ENCODE measurements around the gene SNRPA.
"Not testable (repeated sequence)": the region's sequence is repeated elsewhere in the genome, so short reads cannot be mapped to it uniquely, and the experiment has no call there.

Gene SNRPA

DNA sequence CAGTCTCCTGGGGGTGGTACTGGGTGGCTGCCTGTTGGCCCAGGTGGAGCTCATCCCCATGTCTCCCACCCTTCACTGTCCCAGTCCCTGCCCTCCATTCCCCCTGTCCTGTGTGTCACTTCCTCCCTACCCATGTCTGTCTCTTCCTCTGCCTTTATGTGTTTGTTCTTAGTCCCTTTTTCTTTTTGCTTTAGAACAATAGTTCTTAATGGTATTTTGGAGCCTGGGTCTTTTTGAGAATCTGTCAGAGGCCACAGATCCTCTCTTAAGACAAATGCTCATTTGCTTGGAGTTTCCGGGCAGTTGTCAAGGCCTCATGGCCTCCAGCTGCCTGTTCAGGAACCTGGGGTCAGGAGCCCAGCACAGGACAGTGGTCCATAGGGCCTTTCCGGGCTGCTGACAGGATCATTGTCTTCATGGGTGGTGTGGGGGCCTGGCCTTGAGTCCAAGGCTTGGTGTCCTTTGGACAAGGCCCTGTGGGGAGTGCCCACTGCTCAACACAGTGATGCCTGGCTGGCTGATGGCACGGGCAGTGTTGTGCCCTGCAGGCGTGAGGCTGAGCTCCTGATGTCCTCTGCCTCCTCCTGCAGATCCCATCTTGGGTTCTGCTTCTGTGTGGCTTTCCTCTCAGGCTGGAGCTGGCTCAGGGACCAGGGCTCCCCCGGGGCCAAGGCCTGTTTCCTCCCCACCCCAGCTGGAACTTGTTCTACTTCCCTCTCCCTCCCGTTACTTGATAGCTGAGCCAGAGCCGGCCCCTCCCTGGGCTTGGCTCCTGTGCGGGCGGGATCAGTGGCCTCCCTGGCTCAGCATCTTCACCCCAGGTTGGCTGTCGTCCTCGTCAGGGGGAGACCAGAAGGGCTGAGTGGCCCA lies 51.5 kb downstream of the SNRPA start:
- DNase-seq: no peak

DNA sequence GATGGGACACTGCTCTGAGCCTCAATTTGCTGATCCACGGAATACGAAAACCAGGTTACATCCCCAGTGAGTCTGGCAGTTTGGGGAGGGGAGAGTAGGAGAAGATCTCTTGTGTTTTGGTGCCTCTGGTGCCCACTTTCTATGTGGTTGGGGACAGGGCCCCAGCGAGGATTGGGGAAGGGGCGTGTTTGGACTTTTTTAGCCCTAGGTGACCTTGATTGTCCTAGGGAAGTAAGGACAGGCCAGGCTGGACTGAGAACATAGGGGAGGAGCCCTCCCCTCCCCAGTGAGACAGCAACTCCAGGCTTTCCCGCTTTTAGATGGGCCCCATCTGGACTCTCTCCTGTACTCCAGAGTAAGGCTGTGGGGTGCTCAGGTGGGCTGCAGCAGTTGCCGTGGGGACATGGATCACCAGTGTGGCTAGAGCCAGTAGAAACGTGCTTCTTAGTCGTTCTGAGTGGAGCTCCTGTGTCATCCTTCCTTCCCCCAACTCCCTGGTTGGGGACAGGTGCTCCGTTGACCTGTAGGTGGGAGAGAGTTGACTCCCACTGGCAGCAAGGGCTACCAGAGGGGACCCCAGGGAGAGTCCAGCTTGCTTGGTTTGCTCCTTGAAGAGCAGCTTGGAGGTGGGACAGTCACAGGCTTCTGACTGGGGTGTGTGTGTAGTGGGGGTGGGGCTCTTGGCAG lies 52.3 kb downstream of the SNRPA start:
- no peak for DNase-seq

DNA sequence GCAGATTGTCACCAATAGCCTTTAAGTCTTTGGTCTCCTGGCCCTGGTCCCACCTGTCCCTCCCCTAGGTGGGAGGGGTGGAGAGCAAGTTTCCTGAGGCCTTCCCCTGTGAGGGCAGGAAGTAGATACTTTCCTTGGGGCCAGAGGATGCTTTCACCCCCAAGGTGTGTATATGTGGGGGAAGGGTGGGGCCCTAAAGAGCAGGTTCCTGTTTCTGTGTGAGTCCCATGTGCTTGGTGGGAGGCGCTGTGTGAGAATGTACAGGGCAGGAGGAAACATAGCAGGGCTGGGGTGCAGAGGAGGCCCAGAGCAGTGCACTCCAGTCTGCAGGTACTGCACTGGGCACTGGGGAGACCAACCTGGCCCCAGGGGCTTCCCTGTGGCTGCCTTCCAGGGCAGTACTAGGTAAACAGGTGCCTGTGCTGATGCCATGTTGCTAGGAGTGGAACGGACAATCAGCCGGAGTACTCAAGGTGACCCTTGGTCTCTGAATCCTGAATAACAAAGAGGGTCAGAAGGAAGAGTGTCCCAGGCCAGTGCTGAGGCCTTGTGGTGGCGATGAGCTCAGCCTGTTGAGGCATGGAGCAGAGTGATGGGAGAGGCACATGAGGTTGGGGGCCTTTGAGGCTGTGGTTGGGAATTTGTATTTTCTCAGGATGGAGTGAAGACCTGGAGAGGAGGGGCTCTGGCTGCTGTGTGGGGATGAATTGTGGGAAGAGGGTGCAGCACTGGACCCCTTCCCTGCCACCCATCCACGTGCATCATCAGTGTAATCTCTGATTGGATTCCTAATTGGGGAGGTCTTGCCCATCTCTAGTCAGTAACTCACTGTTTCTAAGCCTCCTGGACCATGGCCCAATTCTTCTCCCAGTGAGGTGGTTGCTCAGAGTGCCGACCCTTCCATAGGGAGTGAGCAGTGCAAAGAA lies 53.1 kb downstream of the SNRPA start:
- DNase-seq: no peak

DNA sequence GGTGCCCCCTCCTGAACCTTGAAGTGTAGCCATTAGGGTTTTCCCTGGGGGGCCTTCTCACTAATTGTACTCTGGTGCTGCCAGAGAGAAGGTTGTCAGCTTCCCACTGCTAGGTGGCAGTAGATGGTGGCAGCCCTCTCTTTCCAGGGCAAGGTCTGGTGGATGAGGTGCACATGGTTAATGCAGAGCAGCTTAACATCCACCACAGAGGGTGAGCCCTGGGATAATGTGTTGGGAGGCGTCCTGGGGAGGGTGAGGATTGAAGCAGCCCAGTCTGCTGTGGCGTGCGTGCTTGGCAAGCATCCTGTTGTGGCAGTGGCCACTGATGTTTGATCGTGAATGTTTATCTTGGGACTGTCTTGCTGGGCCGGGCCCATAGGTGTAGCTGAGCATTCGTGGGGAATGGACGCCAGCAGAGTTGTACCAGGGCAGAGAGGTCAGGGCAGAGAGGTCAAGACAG lies 53.8 kb downstream of the SNRPA start:
- no peak for DNase-seq

DNA sequence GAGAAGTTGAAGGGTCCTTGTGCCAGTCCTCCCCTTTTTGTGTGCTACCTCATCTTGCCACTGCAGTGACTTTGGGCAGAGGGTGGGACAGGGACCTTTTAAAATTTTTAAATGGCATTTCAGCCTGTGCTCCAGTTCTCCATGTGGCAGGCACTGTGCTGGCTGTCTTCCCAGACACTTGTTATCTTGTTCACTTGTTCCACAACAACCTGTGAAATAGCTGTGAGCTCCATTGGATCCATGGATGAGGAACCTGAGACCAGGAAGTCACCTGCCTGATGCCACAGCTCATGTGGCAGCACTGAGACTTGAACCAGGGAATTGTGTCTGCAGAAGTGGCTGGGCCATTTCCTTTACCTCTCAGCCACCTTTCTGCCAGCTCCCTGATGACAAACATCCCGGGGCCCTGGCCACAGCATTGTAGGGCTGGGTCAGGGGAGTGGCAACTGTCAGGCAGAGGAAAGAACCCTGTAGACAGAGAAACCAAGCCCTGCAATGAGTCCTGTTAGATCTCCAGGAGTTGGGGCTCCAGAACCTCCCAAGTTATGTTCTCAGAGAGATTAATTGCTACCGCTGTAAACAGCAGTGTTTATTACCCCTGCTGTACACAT lies 54.4 kb downstream of the SNRPA start:
- no peak for DNase-seq

DNA sequence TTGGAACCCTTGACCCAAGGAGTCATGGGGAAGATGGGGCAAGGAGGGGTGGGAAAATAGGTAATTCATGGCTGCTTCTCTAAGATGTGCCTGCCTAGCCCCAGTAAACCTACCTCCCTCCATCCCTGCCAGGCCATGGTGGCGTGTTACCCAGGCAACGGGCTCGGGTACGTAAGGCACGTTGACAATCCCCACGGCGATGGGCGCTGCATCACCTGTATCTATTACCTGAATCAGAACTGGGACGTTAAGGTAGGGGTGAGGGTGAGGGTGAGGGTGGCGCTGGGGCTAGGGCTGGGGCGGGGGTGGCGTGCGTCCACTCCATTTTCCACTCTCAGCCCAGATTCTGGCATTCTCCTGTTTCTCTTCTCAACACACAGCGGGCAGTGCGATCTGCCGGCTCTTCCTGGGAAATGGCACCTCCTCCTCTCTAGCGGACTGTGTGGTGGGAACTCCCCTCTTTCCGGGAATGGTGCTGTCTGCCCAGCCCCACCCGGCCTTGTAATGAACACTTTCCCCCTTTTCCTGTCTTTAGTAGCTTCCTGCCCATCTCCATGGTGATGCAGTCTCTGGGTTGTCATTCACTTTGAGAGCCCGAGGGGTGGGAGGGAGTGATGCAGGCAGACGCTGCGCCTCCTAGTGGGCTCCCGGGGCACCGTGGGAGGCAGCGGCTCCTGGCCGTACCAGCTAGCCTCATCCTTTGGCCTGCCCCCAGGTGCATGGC lies 55.6 kb downstream of the SNRPA start:
- DNase-seq: peak; percentile 98

DNA sequence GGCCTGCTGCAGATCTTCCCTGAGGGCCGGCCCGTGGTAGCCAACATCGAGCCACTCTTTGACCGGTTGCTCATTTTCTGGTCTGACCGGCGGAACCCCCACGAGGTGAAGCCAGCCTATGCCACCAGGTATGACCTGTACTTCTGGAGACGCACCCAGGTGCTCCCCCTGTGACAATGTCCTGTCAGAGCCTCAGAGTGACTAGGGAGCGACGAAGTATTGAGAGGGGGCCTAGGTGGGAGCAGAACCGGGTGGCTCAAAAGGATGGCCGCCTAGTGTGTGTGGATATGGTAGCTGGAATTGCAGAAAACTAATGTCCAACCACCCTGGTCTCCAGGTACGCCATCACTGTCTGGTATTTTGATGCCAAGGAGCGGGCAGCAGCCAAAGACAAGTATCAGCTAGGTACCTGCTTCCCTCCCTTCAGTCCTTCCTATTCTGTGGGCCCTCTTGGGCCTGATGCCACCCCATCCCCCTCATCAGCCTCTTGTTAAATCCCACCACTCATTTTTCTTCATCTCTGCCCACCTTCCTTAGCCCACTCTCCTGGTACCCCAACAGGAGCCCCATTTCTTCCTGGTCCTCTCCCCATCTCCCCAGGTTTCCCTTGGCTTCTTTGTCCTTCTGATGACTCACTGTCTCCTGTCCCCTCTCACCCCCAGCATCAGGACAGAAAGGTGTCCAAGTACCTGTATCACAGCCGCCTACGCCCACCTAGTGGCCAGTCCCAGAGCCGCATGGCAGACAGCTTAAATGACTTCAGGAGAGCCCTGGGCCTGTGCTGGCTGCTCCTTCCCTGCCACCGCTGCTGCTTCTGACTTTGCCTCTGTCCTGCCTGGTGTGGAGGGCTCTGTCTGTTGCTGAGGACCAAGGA lies 56.4 kb downstream of the SNRPA start:
- no peak for DNase-seq

DNA sequence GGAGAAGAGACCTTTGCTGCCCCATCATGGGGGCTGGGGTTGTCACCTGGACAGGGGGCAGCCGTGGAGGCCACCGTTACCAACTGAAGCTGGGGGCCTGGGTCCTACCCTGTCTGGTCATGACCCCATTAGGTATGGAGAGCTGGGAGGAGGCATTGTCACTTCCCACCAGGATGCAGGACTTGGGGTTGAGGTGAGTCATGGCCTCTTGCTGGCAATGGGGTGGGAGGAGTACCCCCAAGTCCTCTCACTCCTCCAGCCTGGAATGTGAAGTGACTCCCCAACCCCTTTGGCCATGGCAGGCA lies 57.0 kb downstream of the SNRPA start:
- DNase-seq: no peak

DNA sequence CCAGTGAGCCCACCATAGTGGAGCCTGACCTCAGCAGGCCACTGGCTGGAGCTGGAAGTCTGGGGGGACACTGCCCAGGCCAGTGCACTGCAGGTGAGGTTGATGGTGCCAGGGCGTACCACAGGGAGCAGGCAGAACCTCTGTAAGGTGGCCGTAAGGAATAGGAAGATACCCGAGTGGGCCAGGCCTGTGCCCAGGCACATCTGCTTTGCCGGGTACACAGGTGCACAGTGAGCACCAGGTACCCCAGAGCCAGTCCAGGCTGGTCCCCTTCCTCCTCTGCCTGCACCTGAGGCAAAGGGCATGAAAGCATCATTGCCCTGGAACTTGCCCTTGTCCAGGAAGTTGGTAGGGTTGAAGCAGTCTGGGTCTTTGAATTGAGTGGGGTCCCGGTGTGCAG lies 57.5 kb downstream of the SNRPA start:
- no peak for DNase-seq

DNA sequence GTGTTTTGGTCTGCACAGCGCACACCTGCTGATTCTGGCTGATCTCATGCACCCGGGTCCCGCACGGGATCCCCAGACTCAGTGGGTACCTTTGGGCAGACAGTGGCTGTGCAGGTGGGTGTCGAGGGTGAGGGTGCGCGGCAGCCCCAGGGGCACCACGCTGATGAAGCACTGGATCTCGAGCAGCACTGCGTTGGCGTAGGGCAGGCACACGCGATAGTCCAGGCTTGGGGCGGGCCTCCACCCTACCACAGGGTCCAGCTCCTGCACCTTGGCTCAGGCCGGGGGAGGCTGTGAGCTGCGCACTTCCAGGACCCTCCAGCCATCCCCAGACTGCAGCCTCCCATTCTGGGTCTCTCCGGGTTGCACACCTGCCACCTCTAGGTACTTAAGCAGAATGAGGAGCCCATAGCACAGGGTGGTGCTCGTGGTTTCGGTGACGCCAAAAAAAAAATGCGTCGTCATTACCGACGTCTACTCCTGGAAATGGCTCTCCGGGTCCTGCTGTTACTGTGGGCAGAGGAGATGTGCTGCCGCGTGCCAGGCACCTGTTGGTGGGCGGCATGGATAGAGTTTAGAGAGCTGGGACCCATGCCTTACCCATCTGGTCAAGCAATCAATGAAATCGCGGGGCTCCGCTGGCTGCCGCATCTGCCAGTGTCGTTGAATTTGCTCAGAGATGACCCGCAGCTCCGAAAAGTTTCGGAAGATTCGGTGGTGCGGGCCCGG lies 58.5 kb downstream of the SNRPA start:
- no peak for DNase-seq

DNA sequence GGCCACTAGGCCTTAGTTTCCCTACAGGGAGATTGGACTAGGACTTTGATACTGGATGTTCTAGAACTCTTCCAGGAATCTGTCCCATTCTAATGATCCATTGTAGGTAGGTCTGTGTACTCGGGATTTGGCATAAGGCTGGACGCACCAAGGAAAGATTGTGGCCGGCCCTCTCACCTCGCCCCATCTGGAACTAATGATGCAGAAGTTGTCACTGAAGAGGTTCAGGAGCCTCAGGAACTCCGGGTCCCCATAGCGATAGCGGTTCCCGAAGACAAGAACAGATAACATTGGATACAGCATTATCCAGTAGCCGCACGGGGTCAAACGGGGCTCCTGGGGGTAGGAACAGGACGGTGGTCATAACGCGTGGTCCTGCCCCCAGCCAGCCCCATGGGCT lies 59.2 kb downstream of the SNRPA start:
- DNase-seq: no peak

DNA sequence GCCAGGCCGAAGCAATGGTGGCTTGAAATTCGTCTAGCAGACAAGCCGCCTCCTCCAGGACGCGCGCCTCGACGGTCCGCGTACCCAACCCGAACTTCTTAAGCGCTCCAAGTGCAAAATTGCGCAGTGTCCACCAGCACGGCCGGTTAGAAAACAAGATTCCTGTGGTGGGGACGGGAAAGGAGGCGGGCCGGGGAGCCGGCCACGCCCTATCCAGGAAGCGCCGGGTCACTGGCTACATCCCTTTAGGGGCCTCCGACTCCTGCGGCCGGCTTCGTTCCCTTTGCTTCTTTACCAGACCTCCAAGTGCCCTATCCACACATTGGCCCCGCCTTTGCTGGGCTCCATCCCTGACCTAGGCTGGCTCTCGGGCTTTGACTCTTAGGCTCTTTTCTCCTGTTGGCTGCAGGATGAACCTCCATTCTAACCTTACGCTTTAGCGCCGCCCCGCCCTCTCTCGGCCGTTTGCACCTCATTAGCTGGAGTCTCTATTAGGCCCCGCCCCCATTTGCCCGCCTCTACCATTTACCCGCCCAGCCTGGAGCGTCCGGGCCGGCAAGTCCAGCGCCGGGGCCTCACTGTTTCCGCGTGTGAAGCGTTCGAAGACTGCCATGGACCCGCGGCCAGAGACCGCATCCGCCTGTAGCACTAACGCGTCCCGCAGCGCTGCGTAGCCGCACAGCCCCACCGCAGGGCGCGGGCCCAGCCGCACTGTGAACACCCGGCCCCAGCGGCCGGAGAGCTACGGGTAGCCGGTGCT lies 59.8 kb downstream of the SNRPA start:
- DNase-seq: peak; percentile 71

DNA sequence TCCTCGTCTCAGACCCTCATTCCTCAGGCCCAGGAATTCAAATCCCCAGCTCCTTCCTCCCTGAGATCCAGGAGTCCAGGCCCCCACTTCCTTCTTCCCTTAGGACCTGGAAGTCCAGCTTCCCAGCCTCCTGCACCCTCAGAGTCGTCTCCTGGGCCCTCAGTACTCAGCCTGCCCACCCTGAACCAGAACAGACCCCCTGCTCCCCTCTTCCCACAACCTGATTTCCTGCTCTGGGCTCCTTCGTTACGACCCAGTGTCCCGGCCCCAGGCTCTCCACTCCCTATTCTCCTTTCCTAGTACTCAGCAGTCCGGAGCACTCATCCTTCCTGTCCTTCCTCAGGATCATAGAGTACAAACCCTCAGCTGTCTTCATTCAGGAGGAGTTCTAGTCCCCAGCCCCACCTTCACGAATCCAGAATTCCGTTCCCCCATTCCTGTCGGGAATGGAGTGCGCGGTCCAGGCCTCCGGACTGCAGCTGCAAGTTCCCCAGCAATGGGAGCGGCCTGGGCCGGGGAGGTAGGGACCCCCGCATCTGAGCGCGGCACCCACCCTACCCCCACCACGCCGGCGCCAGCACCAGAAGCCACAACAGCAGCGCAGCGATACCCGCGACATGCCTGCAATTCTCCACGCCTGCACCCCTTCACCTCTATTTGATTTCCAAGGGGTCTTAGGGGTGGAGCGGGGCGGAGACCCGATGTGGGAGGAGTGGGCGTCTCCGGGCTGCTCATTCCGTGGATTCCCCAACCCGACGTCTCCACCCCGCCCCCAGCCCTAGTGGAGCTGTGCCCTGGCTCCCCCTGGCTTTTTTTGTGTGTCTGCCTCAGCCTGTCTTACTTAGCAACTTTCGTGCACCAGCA lies 60.7 kb downstream of the SNRPA start:
- DNase-seq: no peak

DNA sequence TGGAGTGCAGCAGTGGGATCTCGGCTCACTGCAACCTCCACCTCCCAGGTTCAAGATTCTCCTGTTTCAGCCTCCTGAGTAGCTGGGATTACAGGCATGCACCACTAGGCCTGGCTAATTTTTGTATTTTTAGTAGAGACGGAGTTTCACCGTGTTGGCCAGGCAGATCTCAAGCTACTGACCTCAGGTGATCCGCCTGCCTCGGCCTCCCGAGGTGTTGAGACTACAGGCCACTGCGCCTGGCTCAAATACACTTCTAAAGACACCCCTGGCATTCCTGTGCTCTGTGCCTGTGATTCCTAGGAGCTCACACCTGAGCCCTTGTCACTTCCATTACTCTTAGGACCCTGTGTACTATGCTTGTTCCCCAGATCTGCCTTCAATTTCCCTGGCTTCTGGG lies 61.6 kb downstream of the SNRPA start:
- not testable (repeated sequence) for DNase-seq

DNA sequence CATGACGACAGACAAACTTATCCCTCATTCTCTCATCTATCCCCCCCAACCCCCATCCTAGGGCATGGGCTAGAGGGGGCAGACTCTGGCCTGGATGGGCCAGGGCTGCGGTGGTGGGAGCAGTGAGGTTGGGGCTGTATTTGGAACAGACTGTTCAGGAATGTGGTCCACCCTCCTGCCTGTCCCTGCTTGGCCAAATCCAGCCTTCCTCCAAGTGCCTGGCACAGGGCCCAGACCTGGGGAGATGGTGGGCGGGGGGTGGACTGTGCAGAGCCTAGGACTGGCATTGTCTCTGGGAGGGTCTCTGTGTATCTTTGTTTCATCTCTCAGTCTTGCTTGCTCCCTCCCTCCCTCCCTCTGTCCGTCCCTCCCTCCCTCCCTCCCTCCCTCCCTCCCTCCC lies 62.2 kb downstream of the SNRPA start:
- DNase-seq: no peak

Data from fibroblast of skin of right biceps (primary cell).